Measurements from ENCODE around the gene MAML2.

MAML2 gene

GRCh38 chr11:96342961-96343711 is at the start of gene MAML2:
Gene MAML2 (minus strand): TSS chr11:96343195. CDS start chr11:96341895, 1,300 bp downstream.
- DNase-seq (ENCODE audit: low read depth) = peak; percentile 93

GRCh38 chr11:96391698-96392307 is 48.8 kb upstream of the MAML2 start:
- no peak for DNase-seq (ENCODE audit: low read depth)

- DNase-seq (ENCODE audit: low read depth) = peak; percentile 76
Observed at GRCh38 chr11:96390488-96390792, 47.4 kb upstream of the MAML2 start.

GRCh38 chr11:96389720-96390487 is 46.9 kb upstream of the MAML2 start, which contains the start of the genes CCDC82 and JRKL:
Gene CCDC82 (minus strand): TSS chr11:96389912. CDS start chr11:96384747, 5,165 bp downstream.
Gene JRKL (plus strand): TSS chr11:96390013. CDS start chr11:96390650, 637 bp downstream.
- DNase-seq (ENCODE audit: low read depth) = peak; percentile 92

GRCh38 chr11:96388891-96389719 is 46.1 kb upstream of the MAML2 start:
- DNase-seq (ENCODE audit: low read depth) = no peak

- no peak for DNase-seq (ENCODE audit: low read depth)
Observed at GRCh38 chr11:96385187-96385586, 42.2 kb upstream of the MAML2 start.

GRCh38 chr11:96384156-96384555 is 41.2 kb upstream of the MAML2 start:
- no peak for DNase-seq (ENCODE audit: low read depth)

GRCh38 chr11:96376796-96377195 is 33.8 kb upstream of the MAML2 start:
- peak; percentile 46 for DNase-seq (ENCODE audit: low read depth)

GRCh38 chr11:96373826-96374225 is 30.8 kb upstream of the MAML2 start:
- no peak for DNase-seq (ENCODE audit: low read depth)

- no peak for DNase-seq (ENCODE audit: low read depth)
Observed at GRCh38 chr11:96367342-96367741, 24.3 kb upstream of the MAML2 start.

- no peak for DNase-seq (ENCODE audit: low read depth)
Observed at GRCh38 chr11:96366024-96366423, 23.0 kb upstream of the MAML2 start.

- DNase-seq (ENCODE audit: low read depth) = no peak
Observed at GRCh38 chr11:96365493-96365892, 22.5 kb upstream of the MAML2 start.

GRCh38 chr11:96361778-96362177 is 18.8 kb upstream of the MAML2 start:
- peak; percentile 68 for DNase-seq (ENCODE audit: low read depth)

- no peak for DNase-seq (ENCODE audit: low read depth)
Observed at GRCh38 chr11:96358321-96358720, 15.3 kb upstream of the MAML2 start.

GRCh38 chr11:96357794-96358193 is 14.8 kb upstream of the MAML2 start:
- DNase-seq (ENCODE audit: low read depth) = no peak

- DNase-seq (ENCODE audit: low read depth) = no peak
Observed at GRCh38 chr11:96356848-96357247, 13.9 kb upstream of the MAML2 start.

GRCh38 chr11:96342014-96342960 is 708 bp downstream of the MAML2 start:
- no peak for DNase-seq (ENCODE audit: low read depth)

- peak; percentile 55 for DNase-seq (ENCODE audit: low read depth)
Observed at GRCh38 chr11:96341211-96342013, 1.6 kb downstream of the MAML2 start.

GRCh38 chr11:96340555-96340885 is 2.5 kb downstream of the MAML2 start:
- peak; percentile 51 for DNase-seq (ENCODE audit: low read depth)
